GM12874 (cell line): ENCODE results near the gene SFXN3.

Source experiments
- CTCF ChIP-seq: IDR thresholded peaks from 2 replicates; pipeline ENCODE4 v1.5.1; 2011; ENCODE audit warnings: low read depth, mild to moderate bottlenecking, control low read depth, low read length, moderate library complexity; ENCODE audit not compliant: insufficient read depth

The SFXN3 gene

GRCh38 chr10:100997360-100998182 lies 33.5 kb upstream of the SFXN3 start:
- TF ChIP-seq CTCF, result peak; percentile 92

GRCh38 chr10:100998183-100998990 lies 32.6 kb upstream of the SFXN3 start:
- TF ChIP-seq CTCF, result no peak

GRCh38 chr10:100998991-100999741 lies 31.9 kb upstream of the SFXN3 start:
- TF ChIP-seq CTCF, result peak; percentile 96

GRCh38 chr10:100999742-101000126 lies 31.3 kb upstream of the SFXN3 start, which contains the start of gene LZTS2:
Gene LZTS2, plus strand, starts transcription at chr10:100999808. Its CDS starts 2,731 bp downstream, at chr10:101002539.
- TF ChIP-seq CTCF, result no peak

GRCh38 chr10:101000127-101000914 lies 30.7 kb upstream of the SFXN3 start:
- TF ChIP-seq CTCF, result no peak

- no peak for TF ChIP-seq CTCF
Measured at GRCh38 chr10:101000915-101001658, 29.9 kb upstream of the SFXN3 start.
